ENCODE results near the gene SLC4A8. TPM values are rescaled to one million over a fixed set of nuclear protein-coding genes. Genes with fewer than 3 reads are reported as not detected.

SLC4A8 gene
- total RNA-seq, 1 donor from 2014 or later, result 0.74 TPM

DNA sequence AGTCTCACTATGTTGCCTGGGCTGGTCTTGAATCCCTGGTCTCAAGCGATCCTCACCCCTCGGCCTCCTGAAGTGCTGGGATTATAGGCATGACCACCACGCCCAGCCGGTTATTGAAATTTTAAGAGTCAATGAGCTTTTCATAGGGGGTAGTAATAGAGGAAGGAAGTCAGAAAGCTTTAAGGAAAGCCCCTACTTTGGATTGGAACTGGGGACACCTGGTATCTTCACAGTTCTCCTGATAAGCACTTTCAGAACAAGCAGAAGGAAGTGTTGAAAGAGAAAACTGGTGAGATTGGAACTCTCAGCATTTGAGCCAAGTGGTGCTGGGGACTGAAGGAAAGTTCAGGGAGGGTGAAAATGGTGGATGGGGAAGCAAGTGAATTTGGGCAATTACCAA lies 5.1 kb downstream of the SLC4A8 start:
- Histone ChIP-seq H3K27ac (no peak overlapping the region), H3K27me3 (no peaks in the 10 kb centered on the region), H3K4me3 (no peak overlapping the region), H3K36me3 (no peaks in the 10 kb centered on the region), H3K4me1 (peaks cover 6% of the 10 kb centered on the region), H3K9me3 (no peaks in the 10 kb centered on the region)
- intact Hi-C loops (cut with DNase I), result no loop called here
- DNase-seq (ENCODE audit: extremely low spot score in 2 of 2), result no peak
- TF ChIP-seq POLR2A (IDR thresholded peaks at IDR 0.05), result no peak
- no peak for TF ChIP-seq POLR2AphosphoS5 (IDR thresholded peaks at IDR 0.05; ENCODE audit: insufficient read depth in 1 of 2, low read depth in 1 of 2)
- TF ChIP-seq CTCF (IDR thresholded peaks at IDR 0.05), result no peak

DNA sequence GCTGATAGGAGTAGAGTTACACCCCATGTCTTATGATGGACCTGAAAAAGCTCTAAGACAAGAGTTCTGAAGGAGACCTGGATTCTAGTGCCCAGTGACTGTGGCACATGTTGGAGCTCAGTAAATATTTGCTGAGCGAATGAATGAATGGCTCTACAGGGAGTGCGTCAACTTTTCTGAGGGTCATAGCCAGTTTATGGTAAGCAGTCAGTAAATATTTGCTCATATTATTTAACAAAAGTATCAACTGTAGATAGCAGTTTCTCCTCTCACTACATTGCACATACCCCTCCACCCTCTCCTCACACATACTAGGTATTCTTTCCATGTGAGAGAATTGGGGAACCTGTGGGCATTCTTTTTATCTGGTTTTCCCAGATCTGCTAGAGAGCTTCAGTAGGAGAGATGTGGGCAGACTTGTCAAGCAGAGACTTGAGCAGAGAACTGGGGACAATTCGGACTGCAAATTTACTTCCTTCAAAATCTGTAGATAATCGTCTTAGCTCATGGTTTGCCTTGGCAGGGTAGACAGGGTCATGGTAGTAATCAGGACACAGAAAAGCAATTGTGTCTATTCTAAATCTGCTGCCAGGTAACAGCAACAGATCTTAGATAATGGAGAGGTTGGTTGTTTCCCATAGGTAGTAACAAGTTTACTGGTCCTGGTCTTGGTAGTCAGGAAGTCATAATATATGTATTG lies 5.7 kb downstream of the SLC4A8 start:
- no peak overlapping the region for H3K27ac ChIP-seq
- no peaks in the 10 kb centered on the region for H3K27me3 ChIP-seq
- H3K9me3 ChIP-seq, result no peaks in the 10 kb centered on the region
- no peak for TF ChIP-seq CTCF (IDR thresholded peaks at IDR 0.05)
- no peak for TF ChIP-seq POLR2A (IDR thresholded peaks at IDR 0.05)
- no peak for TF ChIP-seq POLR2AphosphoS5 (IDR thresholded peaks at IDR 0.05; ENCODE audit: insufficient read depth in 1 of 2, low read depth in 1 of 2)
- DNase-seq (ENCODE audit: extremely low spot score in 2 of 2), result no peak
- no peaks in the 10 kb centered on the region for H3K4me1 ChIP-seq
- intact Hi-C loops (cut with DNase I), result no loop called here
- H3K4me3 ChIP-seq, result no peak overlapping the region
- no peaks in the 10 kb centered on the region for H3K36me3 ChIP-seq

- H3K4me3 ChIP-seq, result no peak overlapping the region
- H3K27ac ChIP-seq, result no peak overlapping the region
- no peaks in the 10 kb centered on the region for H3K36me3 ChIP-seq
- no peak for DNase-seq (ENCODE audit: extremely low spot score in 2 of 2)
- intact Hi-C loops (cut with DNase I), result no loop called here
- H3K4me1 ChIP-seq, result no peaks in the 10 kb centered on the region
- H3K9me3 ChIP-seq, result no peaks in the 10 kb centered on the region
- no peaks in the 10 kb centered on the region for H3K27me3 ChIP-seq
- TF ChIP-seq POLR2AphosphoS5 (IDR thresholded peaks at IDR 0.05; ENCODE audit: insufficient read depth in 1 of 2, low read depth in 1 of 2) (no peak), CTCF (IDR thresholded peaks at IDR 0.05) (no peak), POLR2A (IDR thresholded peaks at IDR 0.05) (no peak)
Observed at GRCh38 chr12:51432921-51433320, 8.3 kb downstream of the SLC4A8 start.

GRCh38 chr12:51434305-51434704 lies 9.7 kb downstream of the SLC4A8 start:
- intact Hi-C loops (cut with DNase I), result no loop called here
- Histone ChIP-seq H3K27ac (no peak overlapping the region), H3K4me1 (no peaks in the 10 kb centered on the region), H3K4me3 (no peak overlapping the region), H3K9me3 (no peaks in the 10 kb centered on the region), H3K27me3 (no peaks in the 10 kb centered on the region), H3K36me3 (no peaks in the 10 kb centered on the region)
- TF ChIP-seq CTCF (IDR thresholded peaks at IDR 0.05), result no peak
- TF ChIP-seq POLR2A (IDR thresholded peaks at IDR 0.05), result no peak
- TF ChIP-seq POLR2AphosphoS5 (IDR thresholded peaks at IDR 0.05; ENCODE audit: insufficient read depth in 1 of 2, low read depth in 1 of 2), result no peak
- DNase-seq (ENCODE audit: extremely low spot score in 2 of 2), result no peak

- Histone ChIP-seq H3K27me3 (no peaks in the 10 kb centered on the region), H3K36me3 (no peaks in the 10 kb centered on the region), H3K27ac (no peak overlapping the region), H3K4me3 (no peak overlapping the region), H3K9me3 (no peaks in the 10 kb centered on the region), H3K4me1 (no peaks in the 10 kb centered on the region)
- intact Hi-C loops (cut with DNase I), result no loop called here
- no peak for DNase-seq (ENCODE audit: extremely low spot score in 2 of 2)
- TF ChIP-seq POLR2A (IDR thresholded peaks at IDR 0.05), result no peak
- TF ChIP-seq CTCF (IDR thresholded peaks at IDR 0.05), result no peak
- TF ChIP-seq POLR2AphosphoS5 (IDR thresholded peaks at IDR 0.05; ENCODE audit: insufficient read depth in 1 of 2, low read depth in 1 of 2), result no peak
Observed at GRCh38 chr12:51437431-51437830, 12.8 kb downstream of the SLC4A8 start.
